CD14-positive monocyte (primary cell): ENCODE measurements around the gene EFCAB8. TPM values are rescaled to one million over a fixed set of nuclear protein-coding genes. Genes with fewer than 3 reads are reported as not detected.

ENCODE experiments used
- DNase-seq, 3 donors: peaks; one replicate each; pipeline ENCODE4 v3.0.0-alpha.2; 2011 to 2022
- H2AFZ ChIP-seq: 2 replicates; pipeline ENCODE4 v1.6.0; 2012; ENCODE audit warnings: mild to moderate bottlenecking, low read depth, low read length, inconsistent platforms; ENCODE audit not compliant: insufficient read depth, poor library complexity, severe bottlenecking
- H3K27ac ChIP-seq, 2 donors: 1 replicate in 1 of 2; 2 replicates in 1 of 2; pipeline ENCODE4 v1.5.1; 2012 to 2013; ENCODE audit warnings: low read length in 2 of 2, control low read depth in 1 of 2, inconsistent platforms in 1 of 2, low read depth in 1 of 2, mild to moderate bottlenecking in 1 of 2
- H3K27me3 ChIP-seq, 2 donors: one replicate each; pipeline versions ENCODE4 v1.6.0 to v1.6.1; 2011 to 2013; ENCODE audit warnings: low read length in 2 of 2; ENCODE audit not compliant: control insufficient read depth in 2 of 2, insufficient read depth in 2 of 2
- H3K36me3 ChIP-seq, 2 donors: replicated peaks in 1 of 2; 1 replicate in 1 of 2; 2 replicates in 1 of 2; pipeline versions ENCODE4 v1.5.1 to v1.6.1; 2012 to 2013; ENCODE audit warnings: low read length in 2 of 2, control low read depth in 1 of 2, inconsistent platforms in 1 of 2, mild to moderate bottlenecking in 1 of 2; ENCODE audit not compliant: insufficient read depth in 2 of 2, control insufficient read depth in 1 of 2
- H3K4me1 ChIP-seq, 2 donors: 1 replicate in 1 of 2; 2 replicates in 1 of 2; pipeline versions ENCODE4 v1.5.1 to v1.6.1; 2012 to 2013; ENCODE audit warnings: low read length in 2 of 2, control low read depth in 1 of 2, inconsistent platforms in 1 of 2, mild to moderate bottlenecking in 1 of 2, moderate library complexity in 1 of 2; ENCODE audit not compliant: insufficient read depth in 2 of 2, control insufficient read depth in 1 of 2
- H3K4me2 ChIP-seq: replicated peaks from 2 replicates; pipeline ENCODE3; 2012; ENCODE audit warnings: low read length, moderate library complexity, mild to moderate bottlenecking; ENCODE audit not compliant: poor library complexity, severe bottlenecking; ENCODE audit errors: extremely low read depth
- H3K4me3 ChIP-seq, 3 experiments: fragments of 200-600 bp in 1 of 3; sonication (generic) in 1 of 3; replicated peaks in 1 of 3; 1 replicate in 2 of 3; 2 replicates in 1 of 3; pipeline ENCODE4 v1.5.1; 2011 to 2013; ENCODE audit warnings: low read length in 3 of 3, mild to moderate bottlenecking in 3 of 3, control low read depth in 2 of 3, low read depth in 2 of 3, inconsistent platforms in 1 of 3, moderate library complexity in 1 of 3
- H3K79me2 ChIP-seq: 2 replicates; pipeline ENCODE4 v1.6.0; 2012; ENCODE audit warnings: mild to moderate bottlenecking, control low read depth, inconsistent platforms, low read length, moderate library complexity; ENCODE audit not compliant: insufficient read depth
- H3K9ac ChIP-seq: 2 replicates; pipeline ENCODE4 v1.6.0; 2017; ENCODE audit warnings: low read length, mild to moderate bottlenecking; ENCODE audit not compliant: insufficient read depth, poor library complexity, severe bottlenecking
- H3K9me3 ChIP-seq, 2 donors: replicated peaks in 1 of 2; 1 replicate in 1 of 2; 2 replicates in 1 of 2; pipeline versions ENCODE4 v1.5.1 to v1.6.1; 2012 to 2013; ENCODE audit warnings: low read length in 2 of 2, control low read depth in 1 of 2; ENCODE audit not compliant: control insufficient read depth in 1 of 2, insufficient read depth in 1 of 2
- H4K20me1 ChIP-seq: 2 replicates; pipeline ENCODE4 v1.6.0; 2012; ENCODE audit warnings: mild to moderate bottlenecking, low read length, control low read depth, moderate library complexity; ENCODE audit not compliant: insufficient read depth
- H3K27ac Mint-ChIP-seq, 7 donors: one replicate each; pipeline ENCODE4 v1.8.0; 2020; ENCODE audit warnings: mild to moderate bottlenecking in 7 of 7, mixed read lengths in 7 of 7, moderate library complexity in 6 of 7, inconsistent platforms in 2 of 7
- H3K27me3 Mint-ChIP-seq, 3 donors: one replicate each; pipeline ENCODE4 v1.8.0; 2021 to 2022; ENCODE audit warnings: low read depth in 3 of 3, mild to moderate bottlenecking in 3 of 3, mixed read lengths in 3 of 3, moderate library complexity in 3 of 3, inconsistent platforms in 1 of 3
- H3K36me3 Mint-ChIP-seq, 2 donors: one replicate each; pipeline ENCODE4 v1.8.0; 2020; ENCODE audit warnings: mixed read lengths in 2 of 2, inconsistent platforms in 1 of 2, mild to moderate bottlenecking in 1 of 2
- H3K4me1 Mint-ChIP-seq: one replicate; pipeline ENCODE4 v1.8.0; 2020; ENCODE audit warnings: mild to moderate bottlenecking, mixed read lengths
- H3K4me3 Mint-ChIP-seq, 2 donors: one replicate each; pipeline ENCODE4 v1.8.0; 2020; ENCODE audit warnings: mild to moderate bottlenecking in 2 of 2, mixed read lengths in 2 of 2, moderate library complexity in 1 of 2
- H3K9me3 Mint-ChIP-seq, 7 donors: one replicate each; pipeline ENCODE4 v1.8.0; 2020 to 2022; ENCODE audit warnings: mixed read lengths in 7 of 7, mild to moderate bottlenecking in 6 of 7, moderate library complexity in 6 of 7, inconsistent platforms in 2 of 7
- WGBS: methylation state at CpG from one replicate; pipeline ENCODE4 v1.1.5; 2013; ENCODE audit warnings: missing lambda C conversion rate; ENCODE audit not compliant: insufficient coverage; 5-methylcytosine and 5-hydroxymethylcytosine counted together
- intact Hi-C, 2 donors: fragments of 100-400 bp; cut with micrococcal nuclease; formaldehyde crosslinking; loops; one replicate each; pipeline versions ENCODE4 v1.15.0 to v1.15.1; 2023
- polyA plus RNA-seq, 3 donors: library from polyadenylated mRNA; depleted of rRNA in 1 of 3; unstranded in 2 of 3; stranded (reverse) in 1 of 3; fragments of 300-500 nt in 2 of 3; fragments of >200 nt in 1 of 3; fragmentation: Illumina TruSeq in 2 of 3; gene quantifications; 1 replicate in 2 of 3; 2 replicates in 1 of 3; pipeline ENCODE4 v1.2.3, GENCODE V29; 2012 to 2021
- TF ChIP-seq, protein P1 (sequence below): fragments of 200-600 bp; IDR thresholded peaks from one replicate; pipeline ENCODE4 v1.8.0; 2022; ENCODE audit warnings: antibody characterized with exemption, mild to moderate bottlenecking

EFCAB8 gene
- polyA plus RNA-seq, 3 donors, result 0.45 TPM; not detected in 2

GRCh38 chr20:32914031-32914430 is 55.3 kb downstream of the EFCAB8 start:
- Histone ChIP-seq H3K9ac (no peak overlapping the region), H3K27ac (no peak overlapping the region), H3K4me1 (no peaks in the 10 kb centered on the region), H3K9me3 (peaks cover 11 to 12% of the 10 kb centered on the region in 2 donors), H3K36me3 (no peaks in the 10 kb centered on the region), H2AFZ (no peak overlapping the region), H3K27me3 (no peaks in the 10 kb centered on the region), H3K4me2 (no peak overlapping the region), H4K20me1 (no peaks in the 10 kb centered on the region), H3K4me3 (no peak overlapping the region), H3K79me2 (no peaks in the 10 kb centered on the region)
- H3K27me3 Mint-ChIP-seq, result peaks cover 0 to 3% (median 0%) of the 10 kb centered on the region in 3 donors
- no peak for DNase-seq
- H3K36me3 Mint-ChIP-seq, result no peaks in the 10 kb centered on the region
- WGBS, result 100% methylated on average over 1 of the region's 1 CpG
- no peak overlapping the region for H3K27ac Mint-ChIP-seq
- peaks cover 12 to 19% (median 17%) of the 10 kb centered on the region in 7 donors for H3K9me3 Mint-ChIP-seq
- TF ChIP-seq, protein P1, sequence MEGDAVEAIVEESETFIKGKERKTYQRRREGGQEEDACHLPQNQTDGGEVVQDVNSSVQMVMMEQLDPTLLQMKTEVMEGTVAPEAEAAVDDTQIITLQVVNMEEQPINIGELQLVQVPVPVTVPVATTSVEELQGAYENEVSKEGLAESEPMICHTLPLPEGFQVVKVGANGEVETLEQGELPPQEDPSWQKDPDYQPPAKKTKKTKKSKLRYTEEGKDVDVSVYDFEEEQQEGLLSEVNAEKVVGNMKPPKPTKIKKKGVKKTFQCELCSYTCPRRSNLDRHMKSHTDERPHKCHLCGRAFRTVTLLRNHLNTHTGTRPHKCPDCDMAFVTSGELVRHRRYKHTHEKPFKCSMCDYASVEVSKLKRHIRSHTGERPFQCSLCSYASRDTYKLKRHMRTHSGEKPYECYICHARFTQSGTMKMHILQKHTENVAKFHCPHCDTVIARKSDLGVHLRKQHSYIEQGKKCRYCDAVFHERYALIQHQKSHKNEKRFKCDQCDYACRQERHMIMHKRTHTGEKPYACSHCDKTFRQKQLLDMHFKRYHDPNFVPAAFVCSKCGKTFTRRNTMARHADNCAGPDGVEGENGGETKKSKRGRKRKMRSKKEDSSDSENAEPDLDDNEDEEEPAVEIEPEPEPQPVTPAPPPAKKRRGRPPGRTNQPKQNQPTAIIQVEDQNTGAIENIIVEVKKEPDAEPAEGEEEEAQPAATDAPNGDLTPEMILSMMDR, result no peak
- intact Hi-C loops, result no loop called here
- no peaks in the 10 kb centered on the region for H3K4me1 Mint-ChIP-seq
- H3K4me3 Mint-ChIP-seq, result no peak overlapping the region

- no peaks in the 10 kb centered on the region for H3K79me2 ChIP-seq
- H3K4me1 ChIP-seq, result no peaks in the 10 kb centered on the region
- Mint-ChIP-seq H3K4me1 (no peaks in the 10 kb centered on the region), H3K36me3 (no peaks in the 10 kb centered on the region), H3K27ac (no peak overlapping the region), H3K4me3 (no peak overlapping the region), H3K27me3 (peaks cover 1 to 7% (median 3%) of the 10 kb centered on the region in 3 donors), H3K9me3 (peaks cover 12 to 19% (median 17%) of the 10 kb centered on the region in 7 donors)
- DNase-seq, result no peak
- no peak overlapping the region for H3K9ac ChIP-seq
- H3K27me3 ChIP-seq, result no peaks in the 10 kb centered on the region
- no peak overlapping the region for H2AFZ ChIP-seq
- intact Hi-C loops, result no loop called here
- WGBS, result 84% methylated on average over 7 of the region's 9 CpGs
- peaks cover 11 to 12% of the 10 kb centered on the region in 2 donors for H3K9me3 ChIP-seq
- no peaks in the 10 kb centered on the region for H4K20me1 ChIP-seq
- H3K4me3 ChIP-seq, result no peak overlapping the region
- no peaks in the 10 kb centered on the region for H3K36me3 ChIP-seq
- H3K4me2 ChIP-seq, result no peak overlapping the region
- TF ChIP-seq, protein P1, result no peak
- H3K27ac ChIP-seq, result no peak overlapping the region
These were observed 58.6 kb downstream of the EFCAB8 start for GRCh38 chr20:32917191-32917950.
